Fibroblast of lung (primary cell): ENCODE data around the gene IGSF11. TPM values are rescaled to one million over a fixed set of nuclear protein-coding genes. Genes with fewer than 3 reads are reported as not detected.

Experiments used
- DNase-seq, 2 donors: peaks; one replicate each; pipeline versions ENCODE4 v3.0.0 to v3.0.0-alpha.2; 2010; ENCODE audit warnings: low read depth in 2 of 2
- H2AFZ ChIP-seq: 2 replicates; pipeline ENCODE4 v1.5.1; 2012; ENCODE audit warnings: low read length, control low read depth, inconsistent platforms
- H3K27ac ChIP-seq: 2 replicates; pipeline ENCODE4 v1.5.1; 2011; ENCODE audit warnings: low read length, control low read depth; ENCODE audit not compliant: insufficient read depth
- H3K27me3 ChIP-seq: 2 replicates; pipeline ENCODE4 v1.5.1; 2011; ENCODE audit warnings: mild to moderate bottlenecking, low read length; ENCODE audit not compliant: control insufficient read depth, insufficient read depth
- H3K36me3 ChIP-seq: 2 replicates; pipeline ENCODE4 v1.5.1; 2011; ENCODE audit warnings: low read length; ENCODE audit not compliant: control insufficient read depth, insufficient read depth
- H3K4me1 ChIP-seq: 2 replicates; pipeline ENCODE4 v1.5.1; 2011; ENCODE audit warnings: low read length; ENCODE audit not compliant: control insufficient read depth, insufficient read depth; ENCODE audit errors: extremely low read depth
- H3K4me2 ChIP-seq: 2 replicates; pipeline ENCODE4 v1.5.1; 2011; ENCODE audit warnings: low read length, control low read depth; ENCODE audit not compliant: insufficient read depth; ENCODE audit errors: extremely low read depth
- H3K4me3 ChIP-seq, 4 experiments: fragments of 200-600 bp in 1 of 4; sonication (generic) in 1 of 4; replicated peaks in 1 of 4; 2 replicates each; pipeline ENCODE4 v1.5.1; 2011 to 2016; ENCODE audit warnings: low read length in 4 of 4, low read depth in 3 of 4, mild to moderate bottlenecking in 3 of 4, control low read depth in 2 of 4, inconsistent platforms in 1 of 4, mixed read lengths in 1 of 4; ENCODE audit not compliant: insufficient read depth in 1 of 4; ENCODE audit errors: control extremely low read depth in 1 of 4
- H3K79me2 ChIP-seq: 2 replicates; pipeline ENCODE4 v1.5.1; 2012; ENCODE audit warnings: mild to moderate bottlenecking, low read length, inconsistent platforms; ENCODE audit not compliant: control insufficient read depth, insufficient read depth
- H3K9ac ChIP-seq: 2 replicates; pipeline ENCODE4 v1.5.1; 2011; ENCODE audit warnings: mild to moderate bottlenecking, low read length, control low read depth; ENCODE audit not compliant: insufficient read depth
- H3K9me3 ChIP-seq: 2 replicates; pipeline ENCODE4 v1.5.1; 2012; ENCODE audit warnings: low read depth, low read length; ENCODE audit not compliant: control insufficient read depth, insufficient read depth
- H4K20me1 ChIP-seq: 2 replicates; pipeline ENCODE4 v1.5.1; 2011; ENCODE audit warnings: low read length; ENCODE audit not compliant: control insufficient read depth, insufficient read depth; ENCODE audit errors: extremely low read depth
- EZH2 ChIP-seq: IDR thresholded peaks from 2 replicates; pipeline ENCODE4 v1.5.1; 2012; ENCODE audit warnings: low read length, control low read depth, mild to moderate bottlenecking; ENCODE audit errors: missing control alignments
- polyA plus RNA-seq, 2 donors: library from polyadenylated mRNA; depleted of rRNA in 1 of 2; stranded (reverse) in 1 of 2; unstranded in 1 of 2; fragments of >200 nt; gene quantifications; 2 replicates each; pipeline ENCODE4 v1.2.1, GENCODE V29; 2011 to 2012; ENCODE audit warnings: missing spikeins in 1 of 2
- total RNA-seq: library from RNA; depleted of rRNA; stranded (reverse); fragments of >200 nt; gene quantifications from 2 replicates; pipeline ENCODE4 v1.2.1, GENCODE V29; 2014
- TF ChIP-seq, protein P1 (sequence below), 2 donors: IDR thresholded peaks in 1 of 2; conservative IDR thresholded peaks in 1 of 2; 1 replicate in 1 of 2; 2 replicates in 1 of 2; pipeline ENCODE4 v1.5.1; 2011 to 2012; ENCODE audit warnings: low read length in 2 of 2, control low read depth in 1 of 2, inconsistent platforms in 1 of 2, low read depth in 1 of 2, mild to moderate bottlenecking in 1 of 2

IGSF11 gene
- total and polyA plus RNA-seq, 2 donors (not counting 1 experiment from before 2014, with no cell fraction given) = under 0.01 TPM; not detected in 1

DNA sequence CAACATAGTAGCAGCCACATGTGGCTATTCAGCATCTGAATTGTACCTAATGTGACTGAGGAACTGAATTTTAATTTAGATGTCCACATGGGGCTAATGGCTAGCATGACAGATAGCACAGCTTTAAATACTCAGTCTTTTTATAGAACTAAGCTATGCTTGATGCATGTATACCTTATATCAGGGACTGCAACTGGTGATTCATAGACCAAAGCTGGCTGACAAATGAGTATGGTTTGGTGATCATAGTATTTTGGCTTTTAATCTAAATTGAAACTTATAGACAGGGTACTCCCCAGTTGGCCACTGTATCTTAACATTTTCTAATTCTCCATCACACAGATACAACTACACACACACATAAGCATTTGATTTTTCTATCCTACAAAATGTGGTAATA lies 83.6 kb downstream of the IGSF11 start:
- no peak overlapping the region for H3K4me2 ChIP-seq
- no peak for DNase-seq
- no peak overlapping the region for H3K4me3 ChIP-seq
- H3K9ac ChIP-seq = no peak overlapping the region
- H3K4me1 ChIP-seq = no peaks in the 10 kb centered on the region
- H3K79me2 ChIP-seq = no peaks in the 10 kb centered on the region
- no peaks in the 10 kb centered on the region for H3K27me3 ChIP-seq
- H4K20me1 ChIP-seq = no peaks in the 10 kb centered on the region
- H2AFZ ChIP-seq = no peak overlapping the region
- TF ChIP-seq, protein P1, sequence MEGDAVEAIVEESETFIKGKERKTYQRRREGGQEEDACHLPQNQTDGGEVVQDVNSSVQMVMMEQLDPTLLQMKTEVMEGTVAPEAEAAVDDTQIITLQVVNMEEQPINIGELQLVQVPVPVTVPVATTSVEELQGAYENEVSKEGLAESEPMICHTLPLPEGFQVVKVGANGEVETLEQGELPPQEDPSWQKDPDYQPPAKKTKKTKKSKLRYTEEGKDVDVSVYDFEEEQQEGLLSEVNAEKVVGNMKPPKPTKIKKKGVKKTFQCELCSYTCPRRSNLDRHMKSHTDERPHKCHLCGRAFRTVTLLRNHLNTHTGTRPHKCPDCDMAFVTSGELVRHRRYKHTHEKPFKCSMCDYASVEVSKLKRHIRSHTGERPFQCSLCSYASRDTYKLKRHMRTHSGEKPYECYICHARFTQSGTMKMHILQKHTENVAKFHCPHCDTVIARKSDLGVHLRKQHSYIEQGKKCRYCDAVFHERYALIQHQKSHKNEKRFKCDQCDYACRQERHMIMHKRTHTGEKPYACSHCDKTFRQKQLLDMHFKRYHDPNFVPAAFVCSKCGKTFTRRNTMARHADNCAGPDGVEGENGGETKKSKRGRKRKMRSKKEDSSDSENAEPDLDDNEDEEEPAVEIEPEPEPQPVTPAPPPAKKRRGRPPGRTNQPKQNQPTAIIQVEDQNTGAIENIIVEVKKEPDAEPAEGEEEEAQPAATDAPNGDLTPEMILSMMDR (conservative IDR thresholded peaks at IDR 0.05 in 1 of 2, IDR thresholded peaks at IDR 0.05 in 1 of 2; ENCODE audit: low read depth in 1 of 2, low read length in 2 of 2) = no peak
- TF ChIP-seq EZH2 = no peak
- no peaks in the 10 kb centered on the region for H3K36me3 ChIP-seq
- H3K9me3 ChIP-seq = no peaks in the 10 kb centered on the region
- no peak overlapping the region for H3K27ac ChIP-seq

DNA sequence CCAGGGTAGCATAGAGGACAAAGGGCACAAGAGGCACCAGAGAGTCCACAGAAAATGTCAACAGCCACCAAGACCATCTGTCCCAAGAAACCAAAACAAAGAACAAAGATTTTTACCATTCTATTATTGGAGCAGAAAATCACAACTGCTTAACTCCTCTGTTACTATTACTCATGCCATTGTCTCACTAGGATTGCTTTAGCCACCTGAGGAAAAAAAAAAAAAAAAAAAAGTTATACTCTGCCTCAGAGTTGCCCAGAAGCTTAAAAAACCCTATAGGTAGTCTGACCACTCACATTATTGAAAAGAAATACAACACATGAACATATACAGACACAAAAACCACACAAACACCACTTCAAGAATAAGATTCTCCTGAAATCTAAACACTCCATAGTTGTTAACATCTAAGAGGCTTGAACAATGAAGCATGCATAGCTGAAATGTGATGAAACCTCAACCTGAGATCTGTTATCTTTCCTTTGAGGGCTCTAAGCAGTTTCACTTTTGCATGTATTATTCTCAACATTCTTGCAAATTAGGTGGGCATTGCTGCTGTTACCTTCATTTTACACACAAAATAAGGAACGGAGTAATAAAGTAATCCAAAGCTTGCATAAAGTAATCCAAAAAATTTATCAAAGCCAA lies 85.4 kb downstream of the IGSF11 start:
- H3K27ac ChIP-seq = no peak overlapping the region
- TF ChIP-seq, protein P1 (conservative IDR thresholded peaks at IDR 0.05 in 1 of 2, IDR thresholded peaks at IDR 0.05 in 1 of 2; ENCODE audit: low read depth in 1 of 2, low read length in 2 of 2) = no peak
- no peak for TF ChIP-seq EZH2
- no peaks in the 10 kb centered on the region for H3K79me2 ChIP-seq
- no peaks in the 10 kb centered on the region for H4K20me1 ChIP-seq
- no peaks in the 10 kb centered on the region for H3K27me3 ChIP-seq
- no peak overlapping the region for H3K9ac ChIP-seq
- H3K36me3 ChIP-seq = no peaks in the 10 kb centered on the region
- H2AFZ ChIP-seq = no peak overlapping the region
- no peaks in the 10 kb centered on the region for H3K4me1 ChIP-seq
- H3K9me3 ChIP-seq = no peaks in the 10 kb centered on the region
- no peak overlapping the region for H3K4me3 ChIP-seq
- no peak for DNase-seq
- H3K4me2 ChIP-seq = no peak overlapping the region

DNA sequence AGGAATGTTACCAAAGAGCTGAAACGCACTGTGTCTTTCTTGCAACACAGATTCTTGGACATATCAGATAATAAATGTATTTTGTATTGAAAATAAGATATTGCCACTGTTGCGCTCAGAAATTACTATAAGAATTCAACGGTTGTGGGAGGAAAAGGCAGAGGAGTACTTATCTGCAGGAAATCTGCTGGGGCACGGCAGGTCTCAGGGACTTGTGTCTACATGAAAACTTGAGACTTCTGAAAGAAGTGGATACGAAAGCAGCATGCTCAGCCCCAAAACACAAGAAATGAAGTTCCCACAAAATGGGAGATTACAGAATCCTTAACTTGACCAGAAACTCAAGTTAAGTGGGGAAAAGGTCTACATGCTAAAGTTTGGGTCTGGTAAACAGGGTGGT lies 86.5 kb downstream of the IGSF11 start:
- no peaks in the 10 kb centered on the region for H3K27me3 ChIP-seq
- no peak overlapping the region for H3K4me3 ChIP-seq
- no peak overlapping the region for H2AFZ ChIP-seq
- no peaks in the 10 kb centered on the region for H3K79me2 ChIP-seq
- no peaks in the 10 kb centered on the region for H3K4me1 ChIP-seq
- no peaks in the 10 kb centered on the region for H3K36me3 ChIP-seq
- TF ChIP-seq, protein P1 (conservative IDR thresholded peaks at IDR 0.05 in 1 of 2, IDR thresholded peaks at IDR 0.05 in 1 of 2; ENCODE audit: low read depth in 1 of 2, low read length in 2 of 2) = no peak
- TF ChIP-seq EZH2 = no peak
- no peaks in the 10 kb centered on the region for H3K9me3 ChIP-seq
- H3K27ac ChIP-seq = no peak overlapping the region
- no peaks in the 10 kb centered on the region for H4K20me1 ChIP-seq
- no peak for DNase-seq
- H3K9ac ChIP-seq = no peak overlapping the region
- H3K4me2 ChIP-seq = no peak overlapping the region
